Mesendoderm (in vitro differentiated cells): ENCODE data around the gene CCL22.
"Not testable (repeated sequence)": the region's sequence is repeated elsewhere in the genome, so short reads cannot be mapped to it uniquely, and the experiment has no call there.

Experiments used
- DNase-seq: peaks from one replicate; pipeline ENCODE4 v3.0.0; 2013
- H2AK5ac ChIP-seq: 2 replicates; pipeline ENCODE4 v1.6.1; 2013; ENCODE audit warnings: low read length, inconsistent platforms
- H2BK120ac ChIP-seq: 2 replicates; pipeline ENCODE4 v1.6.1; 2013; ENCODE audit warnings: low read depth, mild to moderate bottlenecking, low read length, moderate library complexity, mixed read lengths
- H2BK15ac ChIP-seq: replicated peaks from 2 replicates; pipeline ENCODE4 v1.6.1; 2013; ENCODE audit warnings: low read depth, mild to moderate bottlenecking, moderate library complexity
- H2BK5ac ChIP-seq: 2 replicates; pipeline ENCODE4 v1.6.1; 2013; ENCODE audit warnings: low read length, inconsistent platforms
- H3K18ac ChIP-seq: 2 replicates; pipeline ENCODE4 v1.6.1; 2013; ENCODE audit warnings: mild to moderate bottlenecking, low read length, mixed read lengths
- H3K23ac ChIP-seq: one replicate; pipeline ENCODE4 v1.6.1; 2013; ENCODE audit warnings: low read length
- H3K27ac ChIP-seq: 2 replicates; pipeline ENCODE4 v1.5.1; 2013; ENCODE audit warnings: low read depth, mild to moderate bottlenecking, inconsistent platforms, low read length, moderate library complexity
- H3K27me3 ChIP-seq: 2 replicates; pipeline ENCODE4 v1.6.1; 2013; ENCODE audit warnings: low read length, control low read depth, mild to moderate bottlenecking, inconsistent platforms; ENCODE audit not compliant: insufficient read depth, poor library complexity
- H3K36me3 ChIP-seq: 2 replicates; pipeline ENCODE4 v1.6.1; 2013; ENCODE audit warnings: low read length, inconsistent platforms; ENCODE audit not compliant: control insufficient read depth, insufficient read depth
- H3K4ac ChIP-seq: one replicate; pipeline ENCODE4 v1.6.1; 2013; ENCODE audit warnings: low read depth, mild to moderate bottlenecking, low read length, moderate library complexity
- H3K4me1 ChIP-seq: 2 replicates; pipeline ENCODE4 v1.6.1; 2013; ENCODE audit warnings: low read depth, low read length, inconsistent platforms; ENCODE audit not compliant: control insufficient read depth
- H3K4me2 ChIP-seq: 2 replicates; pipeline ENCODE4 v1.6.1; 2013; ENCODE audit warnings: low read length
- H3K4me3 ChIP-seq: 2 replicates; pipeline ENCODE4 v1.5.1; 2013; ENCODE audit warnings: mild to moderate bottlenecking, low read length
- H3K56ac ChIP-seq: one replicate; pipeline ENCODE4 v1.6.1; 2013; ENCODE audit warnings: low read length
- H3K79me1 ChIP-seq: 2 replicates; pipeline ENCODE4 v1.6.1; 2013; ENCODE audit warnings: low read length, inconsistent platforms
- H3K79me2 ChIP-seq: 2 replicates; pipeline ENCODE4 v1.6.1; 2013; ENCODE audit warnings: mild to moderate bottlenecking, low read length; ENCODE audit not compliant: control insufficient read depth, insufficient read depth
- H3K9ac ChIP-seq: 2 replicates; pipeline ENCODE4 v1.6.1; 2013; ENCODE audit warnings: low read length, inconsistent platforms
- H4K5ac ChIP-seq: one replicate; pipeline ENCODE4 v1.6.1; 2013; ENCODE audit warnings: low read length
- H4K8ac ChIP-seq: one replicate; pipeline ENCODE4 v1.6.1; 2013; ENCODE audit warnings: low read depth, mild to moderate bottlenecking, control low read depth, low read length, moderate library complexity
- WGBS: extraction: QIAGEN DNeasy Blood & Tissue Kit; methylation state at CpG from one replicate; pipeline ENCODE4 v1.1.7; 2013; ENCODE audit warnings: low lambda C conversion rate, missing lambda C conversion rate; ENCODE audit not compliant: insufficient coverage; ENCODE audit errors: extremely low coverage; 5-methylcytosine and 5-hydroxymethylcytosine counted together

Gene CCL22

GRCh38 chr16:57341441-57342303 is 16.9 kb upstream of the CCL22 start:
- Histone ChIP-seq H4K8ac (no peak overlapping the region), H2BK15ac (no peak overlapping the region), H3K4me3 (no peak overlapping the region), H3K18ac (no peak overlapping the region), H3K79me2 (no peaks in the 10 kb centered on the region), H3K23ac (no peak overlapping the region), H3K36me3 (no peaks in the 10 kb centered on the region), H3K56ac (no peak overlapping the region), H2AK5ac (no peak overlapping the region), H3K79me1 (no peaks in the 10 kb centered on the region), H2BK5ac (no peak overlapping the region), H2BK120ac (no peak overlapping the region), H3K4me2 (no peak overlapping the region), H3K27ac (no peak overlapping the region), H3K9ac (no peak overlapping the region), H3K27me3 (no peaks in the 10 kb centered on the region), H4K5ac (no peak overlapping the region), H3K4me1 (no peaks in the 10 kb centered on the region), H3K4ac (no peak overlapping the region)
- no CpG with 5 or more reads among the region's 8 CpGs for WGBS
- DNase-seq: no peak

- WGBS: no CpG with 5 or more reads among the region's 9 CpGs
Measured at GRCh38 chr16:57342606-57343005, 16.0 kb upstream of the CCL22 start.

DNA sequence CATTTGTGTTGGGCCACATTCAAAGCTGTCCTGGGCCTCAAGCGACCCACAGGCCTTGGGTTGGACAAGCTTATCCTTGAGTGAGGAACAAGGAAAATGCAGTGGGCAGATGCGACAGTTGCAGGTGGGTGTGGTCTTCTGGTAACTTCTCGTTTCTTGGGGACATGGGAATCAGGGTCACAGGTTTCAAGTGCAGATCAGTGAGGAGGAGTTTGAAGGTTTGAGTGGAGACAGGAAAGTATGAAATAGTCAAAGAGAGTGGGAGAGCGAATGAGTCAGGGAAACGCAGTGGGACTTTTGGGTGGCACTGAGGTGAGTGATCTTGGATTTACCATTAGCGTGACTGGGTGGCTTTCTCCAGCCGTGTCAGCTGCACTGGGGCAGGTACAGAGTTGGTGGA is 15.4 kb upstream of the CCL22 start:
- no peak overlapping the region for H3K4ac ChIP-seq
- H3K23ac ChIP-seq: no peak overlapping the region
- H3K4me1 ChIP-seq: no peaks in the 10 kb centered on the region
- no peaks in the 10 kb centered on the region for H3K36me3 ChIP-seq
- no peak overlapping the region for H2BK120ac ChIP-seq
- no CpG with 5 or more reads among the region's 7 CpGs for WGBS
- no peak overlapping the region for H3K56ac ChIP-seq
- H3K27me3 ChIP-seq: no peaks in the 10 kb centered on the region
- no peak overlapping the region for H3K4me3 ChIP-seq
- H3K9ac ChIP-seq: no peak overlapping the region
- no peak overlapping the region for H2BK5ac ChIP-seq
- H3K79me2 ChIP-seq: no peaks in the 10 kb centered on the region
- H2BK15ac ChIP-seq: no peak overlapping the region
- H4K5ac ChIP-seq: no peak overlapping the region
- no peak overlapping the region for H4K8ac ChIP-seq
- DNase-seq: no peak
- H3K4me2 ChIP-seq: no peak overlapping the region
- H2AK5ac ChIP-seq: no peak overlapping the region
- H3K18ac ChIP-seq: no peak overlapping the region
- H3K79me1 ChIP-seq: no peaks in the 10 kb centered on the region
- no peak overlapping the region for H3K27ac ChIP-seq

More at GRCh38 chr16:57342606-57343005, 16.0 kb upstream of the CCL22 start:
- H4K5ac ChIP-seq, H3K79me1 ChIP-seq, H2AK5ac ChIP-seq, H3K4me3 ChIP-seq, H3K56ac ChIP-seq, H3K36me3 ChIP-seq, H3K9ac ChIP-seq, H4K8ac ChIP-seq, H2BK15ac ChIP-seq, H3K4me2 ChIP-seq, H3K79me2 ChIP-seq, H2BK5ac ChIP-seq, H3K18ac ChIP-seq, H3K27ac ChIP-seq, H3K27me3 ChIP-seq, H2BK120ac ChIP-seq, DNase-seq, H3K4ac ChIP-seq, H3K23ac ChIP-seq, H3K4me1 ChIP-seq: not testable (repeated sequence)

DNA sequence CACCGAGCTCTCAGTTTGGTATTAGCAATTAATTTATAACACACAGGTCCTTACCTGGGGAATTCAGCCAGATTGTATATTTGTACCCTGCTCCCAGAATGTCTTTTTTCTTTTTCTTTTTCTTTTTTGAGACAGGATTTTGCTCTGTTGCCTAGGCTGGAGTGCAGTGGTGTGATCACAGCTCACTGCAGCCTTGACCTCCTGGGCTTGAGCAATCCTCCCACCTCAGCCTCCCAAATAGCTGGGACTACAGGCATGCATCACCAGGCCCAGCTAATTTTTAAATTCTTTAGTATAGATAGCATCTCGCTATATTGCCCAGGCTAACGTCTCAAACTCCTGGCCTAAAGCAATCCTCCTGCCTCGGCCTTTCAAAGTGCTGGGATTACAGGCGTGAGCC is 14.5 kb upstream of the CCL22 start:
- H3K4ac ChIP-seq, H2BK120ac ChIP-seq, H3K9ac ChIP-seq, H3K4me3 ChIP-seq, H3K4me2 ChIP-seq, H3K27ac ChIP-seq, H2BK15ac ChIP-seq, H4K5ac ChIP-seq, H3K27me3 ChIP-seq, H3K18ac ChIP-seq, H2BK5ac ChIP-seq, H2AK5ac ChIP-seq, H3K23ac ChIP-seq, H3K79me2 ChIP-seq, H3K36me3 ChIP-seq, H3K4me1 ChIP-seq, H4K8ac ChIP-seq, H3K79me1 ChIP-seq, DNase-seq, H3K56ac ChIP-seq: not testable (repeated sequence)
- no CpG with 5 or more reads among the region's 5 CpGs for WGBS

DNA sequence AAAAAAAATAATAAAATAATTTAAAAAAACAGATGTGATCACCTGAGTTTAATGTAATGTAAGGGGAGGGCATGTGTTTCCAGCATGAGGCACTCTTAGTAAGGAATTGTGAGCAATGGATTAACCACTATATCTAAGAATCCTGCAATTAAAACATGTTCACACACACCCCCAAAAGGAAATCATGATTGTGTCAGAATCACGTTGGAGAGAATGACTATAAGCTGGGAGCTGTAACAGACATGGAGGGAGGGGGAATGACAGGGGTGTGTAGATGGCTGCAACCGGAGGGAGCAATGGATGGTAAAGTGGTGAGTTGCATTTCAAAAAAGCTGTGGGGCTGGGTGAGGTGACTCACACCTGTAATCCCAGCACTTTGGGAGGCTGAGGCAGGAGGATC is 13.6 kb upstream of the CCL22 start:
- no peak overlapping the region for H3K23ac ChIP-seq
- no peak overlapping the region for H2AK5ac ChIP-seq
- DNase-seq: no peak
- no peak overlapping the region for H3K4me3 ChIP-seq
- H3K79me2 ChIP-seq: no peaks in the 10 kb centered on the region
- no peaks in the 10 kb centered on the region for H3K4me1 ChIP-seq
- H3K9ac ChIP-seq: no peak overlapping the region
- no peaks in the 10 kb centered on the region for H3K79me1 ChIP-seq
- WGBS: no CpG with 5 or more reads among the region's 2 CpGs
- H3K4me2 ChIP-seq: no peak overlapping the region
- no peak overlapping the region for H3K27ac ChIP-seq
- H4K5ac ChIP-seq: no peak overlapping the region
- no peak overlapping the region for H2BK120ac ChIP-seq
- H2BK15ac ChIP-seq: no peak overlapping the region
- H4K8ac ChIP-seq: no peak overlapping the region
- H3K36me3 ChIP-seq: no peaks in the 10 kb centered on the region
- H3K56ac ChIP-seq: no peak overlapping the region
- H2BK5ac ChIP-seq: no peak overlapping the region
- H3K27me3 ChIP-seq: no peaks in the 10 kb centered on the region
- no peak overlapping the region for H3K18ac ChIP-seq
- H3K4ac ChIP-seq: no peak overlapping the region
